Smooth muscle cell of the pulmonary artery (primary cell): ENCODE results near the gene PSMD8. TPM values are rescaled to one million over a fixed set of nuclear protein-coding genes. Genes with fewer than 3 reads are reported as not detected.

ENCODE experiments used
- total RNA-seq: library from RNA; depleted of rRNA; stranded (reverse); fragments of >200 nt; gene quantifications from 2 replicates; pipeline ENCODE4 v1.2.3, GENCODE V29; 2014

Gene PSMD8
- 243 and 262 TPM in 2 replicates for total RNA-seq

DNA sequence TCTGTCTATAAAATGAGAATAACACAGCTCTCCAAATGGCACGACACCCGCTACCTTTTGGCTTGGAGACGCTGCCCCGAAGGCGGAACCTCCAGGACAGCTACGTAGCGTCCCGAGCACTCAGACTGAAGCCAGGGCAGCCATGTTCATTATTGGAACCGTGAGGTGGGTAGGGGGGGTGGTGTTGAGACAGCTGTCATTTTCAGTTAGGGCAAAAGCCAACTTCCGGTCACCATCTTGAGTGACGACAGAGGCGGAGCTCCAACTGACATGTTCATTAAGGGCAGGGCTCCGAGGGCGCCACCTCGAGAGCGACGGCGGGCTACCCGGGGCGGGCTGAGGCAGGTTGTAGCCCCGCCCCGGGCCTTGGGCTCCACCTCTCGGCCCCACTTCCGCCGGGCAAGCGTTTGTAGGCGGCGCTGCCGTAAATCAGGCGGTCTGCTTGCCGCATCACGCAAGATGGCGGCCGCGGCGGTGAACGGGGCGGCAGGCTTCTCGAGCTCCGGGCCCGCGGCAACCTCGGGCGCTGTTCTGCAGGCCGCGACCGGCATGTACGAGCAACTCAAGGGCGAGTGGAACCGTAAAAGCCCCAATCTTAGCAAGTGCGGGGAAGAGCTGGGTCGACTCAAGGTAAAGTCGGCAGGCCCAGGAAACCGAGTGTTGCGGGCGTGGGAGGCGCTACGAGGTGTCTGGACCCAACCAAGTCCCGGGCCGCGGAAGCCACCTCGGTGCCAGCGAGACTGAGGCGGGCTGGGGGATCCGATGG is at the start of gene PSMD8:
PSMD8 (plus strand) TSS at position 240 of the 766 bp plus-strand sequence; CDS start at position 271, 31 bp downstream.

DNA sequence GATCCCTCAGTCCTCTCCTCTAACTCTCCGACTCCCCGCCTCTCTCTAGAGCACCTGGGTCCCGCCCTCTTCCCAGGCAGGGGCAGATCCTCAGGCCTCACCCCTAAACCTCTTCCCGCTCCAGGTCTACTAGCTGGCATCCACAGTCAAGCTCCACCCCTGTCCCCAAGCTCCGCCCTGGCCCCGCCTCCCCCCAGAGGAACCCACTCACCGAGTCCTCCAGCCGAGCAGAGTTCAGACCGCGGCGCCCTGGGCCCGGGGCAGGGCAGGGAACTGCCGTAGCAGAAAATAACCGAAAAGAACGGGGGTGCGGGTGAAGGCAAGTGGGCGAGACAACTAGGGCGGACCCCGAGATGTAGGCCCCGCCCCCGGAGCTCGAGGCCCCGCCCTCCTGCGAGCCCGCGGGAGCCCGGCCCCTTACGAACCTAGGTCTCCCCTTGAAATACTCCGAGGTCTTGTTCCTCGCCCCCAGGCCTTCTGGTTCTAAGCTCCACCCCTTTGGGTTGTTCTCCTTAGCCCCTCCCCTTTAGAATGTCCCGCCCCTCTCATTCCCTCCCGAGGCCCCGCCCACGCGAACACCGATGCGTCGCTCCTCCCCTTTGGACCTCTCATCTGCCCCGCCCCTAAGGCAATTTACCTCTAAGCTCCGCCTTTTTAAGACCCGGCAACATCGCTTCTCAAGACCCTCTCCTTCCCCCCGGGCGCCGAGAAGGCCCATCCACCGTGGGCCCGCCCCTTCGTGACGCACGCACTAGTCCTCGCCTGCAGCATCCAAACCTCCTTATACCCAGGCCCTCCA is 13.4 kb downstream of the PSMD8 start, which contains the start of gene GGN:
GGN (minus strand) TSS at position 485 of the 799 bp plus-strand sequence. CDS start 773 bp downstream, outside the sequence.

DNA sequence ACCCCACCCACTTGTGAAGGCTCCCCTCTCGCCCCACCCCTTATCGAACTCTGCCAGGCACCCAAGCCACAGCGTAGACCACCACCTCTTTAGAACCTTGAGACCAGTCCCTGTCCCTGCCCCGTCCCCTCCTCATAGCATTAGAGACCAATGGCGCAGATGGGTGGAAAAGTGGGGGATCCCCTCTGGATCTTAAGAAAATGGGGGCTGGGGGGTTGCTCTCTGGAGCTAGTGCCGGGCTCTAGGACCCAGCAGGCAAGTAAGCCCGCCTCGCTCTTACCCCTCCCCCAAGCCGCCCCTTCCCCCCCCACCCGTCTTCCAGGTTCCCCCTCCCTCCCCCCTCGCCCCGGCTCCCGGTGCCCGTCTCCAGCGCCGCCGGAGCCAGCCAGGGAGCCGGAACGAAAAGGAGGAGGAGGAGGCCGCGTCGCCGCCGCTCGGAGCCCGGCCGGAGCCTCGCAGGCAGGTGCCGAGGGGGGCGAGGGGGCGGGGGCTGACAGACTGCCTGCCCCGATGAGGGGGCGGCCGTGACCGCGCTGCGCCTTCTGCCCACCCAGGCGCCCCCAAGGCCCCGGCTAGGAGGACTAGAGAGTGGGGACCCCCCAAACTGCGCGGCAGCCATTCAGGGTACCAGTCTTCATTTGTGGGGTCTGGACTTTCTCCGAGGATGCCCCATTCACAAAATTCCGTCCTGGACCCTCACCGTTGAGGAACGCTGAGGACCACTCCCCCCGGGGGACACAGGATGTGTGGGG is 14.2 kb downstream of the PSMD8 start, which contains the start of gene SPRED3:
SPRED3 (plus strand) TSS at position 349 of the 752 bp plus-strand sequence. CDS start 1,606 bp downstream, outside the sequence.

DNA sequence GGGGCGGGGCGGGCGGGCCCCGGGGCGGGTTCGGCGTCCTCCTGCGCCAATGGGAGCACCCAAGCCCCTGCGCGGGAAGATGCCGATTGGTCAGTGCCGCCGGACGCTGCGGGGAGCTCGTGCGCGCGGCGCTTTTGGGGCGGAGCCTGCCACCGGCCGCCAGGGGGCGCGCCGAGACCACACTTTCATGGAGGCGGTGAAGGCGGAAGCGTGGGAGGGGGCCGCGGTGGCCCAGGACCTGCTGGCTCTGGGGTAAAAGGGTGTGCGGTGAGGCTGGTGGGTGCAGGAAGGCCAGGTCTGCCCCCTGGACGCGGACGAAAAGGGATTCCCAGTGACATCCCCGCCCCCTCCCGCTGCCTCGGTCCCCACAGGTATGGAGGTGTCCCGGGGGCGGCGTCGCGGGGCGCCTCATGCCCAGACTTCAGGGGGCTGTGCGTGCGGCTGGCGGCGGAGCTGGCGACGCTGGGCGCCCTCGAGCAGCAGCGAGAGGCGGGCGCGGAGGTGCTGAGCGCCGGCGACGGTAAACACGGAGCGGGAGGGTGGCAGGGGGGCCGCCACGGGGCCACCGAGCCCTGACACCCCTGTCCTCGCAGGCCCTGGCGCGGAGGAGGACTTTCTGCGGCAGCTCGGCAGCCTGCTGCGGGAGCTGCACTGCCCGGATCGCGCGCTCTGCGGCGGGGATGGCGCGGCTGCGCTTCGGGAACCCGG is 28.8 kb downstream of the PSMD8 start, which contains the start of gene FAM98C:
FAM98C (plus strand) TSS at position 127 of the 708 bp plus-strand sequence; CDS start at position 188, 61 bp downstream.

DNA sequence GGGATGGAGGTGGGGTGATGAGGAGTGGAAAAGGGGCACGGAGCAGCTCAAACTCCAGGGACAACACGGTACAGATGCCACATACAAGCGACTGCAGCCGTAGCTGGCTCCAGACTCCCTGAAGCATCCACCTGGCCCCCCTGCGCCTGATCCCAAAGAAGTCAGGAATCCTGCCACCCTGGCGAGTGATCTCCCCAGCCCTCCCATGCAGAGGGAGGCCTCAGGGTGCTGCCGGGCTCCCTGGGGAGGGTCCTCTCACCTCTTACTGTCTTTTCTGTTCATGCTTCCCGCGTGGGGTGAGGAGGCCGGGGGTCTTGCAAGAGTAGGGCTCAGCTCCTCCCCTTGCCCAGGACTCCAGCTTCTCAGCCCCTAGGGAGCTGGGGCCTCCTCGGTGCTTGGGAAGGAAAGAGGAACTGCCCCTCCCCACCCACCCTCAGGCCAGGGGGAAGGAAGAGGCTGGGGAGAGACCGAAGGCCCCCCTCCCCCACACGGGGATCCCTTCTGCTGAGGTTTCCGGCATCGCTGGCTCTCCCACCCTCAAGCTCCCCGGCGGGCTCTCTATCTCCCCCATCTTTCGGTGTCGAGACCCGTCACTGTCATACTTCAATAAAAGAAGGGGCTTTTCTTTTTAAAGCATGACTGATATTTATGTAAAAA is 51.6 kb downstream of the PSMD8 start, which contains the start of gene RASGRP4:
RASGRP4 (minus strand) TSS at position 410 of the 657 bp plus-strand sequence; CDS start at position 282, 128 bp downstream.

DNA sequence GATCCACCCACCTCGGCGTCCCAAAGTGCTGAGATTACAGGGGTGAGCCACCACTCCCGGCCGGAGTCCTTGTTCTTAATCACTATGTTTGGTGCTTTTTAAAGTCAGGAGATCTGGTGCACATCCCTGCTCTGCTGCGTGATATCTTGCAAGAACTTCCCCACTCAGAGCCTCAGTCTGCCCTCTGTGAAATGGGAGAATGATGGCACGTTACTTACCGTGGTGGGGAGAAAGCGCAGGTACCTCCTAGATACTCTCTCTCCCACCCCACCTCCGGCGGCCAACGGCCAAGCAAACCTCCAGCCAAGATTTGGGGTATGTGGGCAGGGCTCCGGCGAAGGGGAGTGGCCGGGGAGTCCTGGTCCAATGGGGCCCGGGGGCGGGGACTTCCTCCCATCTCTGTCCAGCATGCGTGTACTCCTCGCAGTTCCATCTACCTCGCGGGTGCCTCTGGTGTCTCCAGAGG is 58.9 kb downstream of the PSMD8 start, which contains the start of gene RYR1:
RYR1 (plus strand) TSS at position 424 of the 466 bp plus-strand sequence. CDS start 139 bp downstream, outside the sequence.

Other genes starting within 250 kb of the PSMD8 start
- gene DPF1, start 150.3 kb upstream of the PSMD8 start, total RNA-seq = 1.0 and 1.6 TPM in 2 replicates
- 5.1 and 7.0 TPM in 2 replicates for gene PPP1R14A, start 118.2 kb upstream of the PSMD8 start, total RNA-seq
- 10.9 and 17.7 TPM in 2 replicates for gene SPINT2, start 110.0 kb upstream of the PSMD8 start, total RNA-seq
- gene C19orf33, start 70.3 kb upstream of the PSMD8 start, total RNA-seq = not detected in 2 replicates
- gene YIF1B, start 58.6 kb upstream of the PSMD8 start, total RNA-seq = 103 and 109 TPM in 2 replicates
- 9.3 and 13.0 TPM in 2 replicates for gene KCNK6, start 54.7 kb upstream of the PSMD8 start, total RNA-seq
- 2.4 and 6.5 TPM in 2 replicates for gene CATSPERG, start 38.7 kb upstream of the PSMD8 start, total RNA-seq
- 0.46 and 0.86 TPM in 2 replicates for gene GGN, start 13.5 kb downstream of the PSMD8 start, total RNA-seq
- gene SPRED3, start 14.1 kb downstream of the PSMD8 start, total RNA-seq = 3.0 and 6.0 TPM in 2 replicates
- gene FAM98C, start 28.5 kb downstream of the PSMD8 start, total RNA-seq = 8.7 and 9.1 TPM in 2 replicates
- gene RASGRP4, start 51.6 kb downstream of the PSMD8 start, total RNA-seq = not detected in 2 replicates
- gene RYR1, start 59.1 kb downstream of the PSMD8 start, total RNA-seq = under 0.01 and 0.03 TPM in 2 replicates
- gene MAP4K1, start 243.4 kb downstream of the PSMD8 start, total RNA-seq = 0.07 and 0.46 TPM in 2 replicates
- 202 and 241 TPM in 2 replicates for gene EIF3K, start 244.6 kb downstream of the PSMD8 start, total RNA-seq